Dermis microvascular lymphatic vessel endothelial cell (primary cell): Measurements from ENCODE around the gene PARD3. TPM values are rescaled to one million over a fixed set of nuclear protein-coding genes. Genes with fewer than 3 reads are reported as not detected.

Experiments
- DNase-seq, 2 donors: peaks; one replicate each; pipeline versions ENCODE4 v3.0.0 to v3.0.0-alpha.2; 2010; ENCODE audit warnings: low read depth in 2 of 2
- total RNA-seq: library from RNA; depleted of rRNA; stranded (reverse); fragments of >200 nt; gene quantifications from 2 replicates; pipeline ENCODE4 v1.2.1, GENCODE V29; 2014

Gene PARD3
- total RNA-seq, 1 donor from 2014 or later = 22.6 TPM

DNA sequence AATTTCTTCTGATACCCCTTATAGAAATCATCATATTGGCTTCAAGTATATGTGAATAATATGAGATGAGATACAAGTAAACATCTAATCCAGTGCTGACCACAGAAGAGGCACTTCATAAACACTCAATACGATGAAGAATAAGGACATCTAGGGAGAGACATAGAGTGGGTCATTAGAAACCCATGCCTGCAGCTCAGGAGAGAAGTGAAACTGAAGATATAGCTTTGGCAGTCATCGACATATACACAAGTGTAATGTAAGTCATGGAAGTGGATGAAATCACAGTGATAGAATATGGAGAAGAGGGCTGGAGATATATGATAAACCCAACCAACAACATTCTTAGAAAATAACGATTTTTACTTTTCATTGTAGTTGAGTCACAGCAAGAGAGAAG, 665.0 kb downstream of the PARD3 start:
- DNase-seq = no peak

DNA sequence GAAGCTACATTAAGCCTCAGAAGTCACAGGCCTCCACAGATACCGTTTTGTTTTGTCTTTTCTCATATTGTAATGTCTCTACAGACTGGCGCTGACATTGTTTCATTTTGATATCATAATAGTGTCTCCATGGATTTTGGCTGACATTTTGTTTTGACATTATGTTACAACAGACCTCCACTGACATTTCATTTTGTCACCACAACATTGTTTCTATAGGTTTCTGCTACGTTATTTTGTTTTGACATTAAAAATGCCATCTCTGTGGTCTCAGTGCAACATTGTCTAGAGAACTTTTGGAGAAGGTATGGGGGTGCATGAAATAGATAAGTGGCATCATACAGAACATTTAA, 666.8 kb downstream of the PARD3 start:
- no peak for DNase-seq

DNA sequence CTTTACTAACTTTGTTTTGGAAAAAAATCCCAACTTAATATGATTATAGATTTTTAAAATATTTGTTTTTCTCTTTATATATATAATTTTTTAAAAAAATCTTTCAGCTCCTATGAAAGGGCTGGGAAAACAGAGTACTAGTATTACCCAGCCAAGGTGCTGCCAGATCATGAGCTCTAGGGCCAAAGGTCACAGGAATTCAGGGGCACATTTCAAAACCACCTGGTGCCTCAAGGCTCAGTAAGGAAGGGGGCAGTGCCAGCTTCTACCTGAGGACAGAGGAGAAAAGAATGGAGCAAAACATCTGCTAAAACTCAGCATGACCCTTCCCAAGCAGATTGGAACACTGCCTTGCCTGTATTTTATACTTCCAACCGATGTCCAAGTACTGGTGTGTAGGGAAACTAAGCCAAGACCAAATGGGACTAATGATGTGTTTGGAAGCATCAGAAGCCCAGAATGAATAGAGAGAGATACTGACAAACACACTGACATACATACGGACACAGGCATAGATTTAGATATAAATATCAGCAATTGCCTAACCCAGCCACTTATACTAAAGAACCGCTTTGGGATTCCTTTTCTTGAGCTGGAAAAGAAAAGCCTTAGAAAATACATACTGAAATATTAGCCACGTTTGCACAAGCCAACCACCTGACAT, 667.3 kb downstream of the PARD3 start:
- DNase-seq = no peak

DNA sequence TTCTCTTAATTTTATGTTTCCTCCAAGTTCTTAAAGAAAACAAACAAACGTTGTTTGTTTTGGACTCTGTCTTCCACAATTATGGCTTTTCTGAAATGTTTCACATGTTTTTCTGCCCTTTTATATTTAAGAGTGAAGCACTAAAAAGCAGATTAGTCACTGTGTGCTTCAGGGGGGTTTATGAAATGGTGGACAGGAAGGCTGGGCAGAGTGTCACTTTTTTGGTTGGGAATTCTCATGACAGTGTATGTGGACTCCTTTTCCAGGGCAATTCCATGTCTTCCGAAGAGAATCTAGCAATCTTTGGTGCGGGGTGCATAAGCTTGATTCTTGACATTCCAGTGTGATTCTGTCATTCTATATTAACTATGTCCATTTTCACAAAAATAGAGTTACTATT, 669.4 kb downstream of the PARD3 start:
- peak in 1 of 2 donors; percentile 71 for DNase-seq

DNA sequence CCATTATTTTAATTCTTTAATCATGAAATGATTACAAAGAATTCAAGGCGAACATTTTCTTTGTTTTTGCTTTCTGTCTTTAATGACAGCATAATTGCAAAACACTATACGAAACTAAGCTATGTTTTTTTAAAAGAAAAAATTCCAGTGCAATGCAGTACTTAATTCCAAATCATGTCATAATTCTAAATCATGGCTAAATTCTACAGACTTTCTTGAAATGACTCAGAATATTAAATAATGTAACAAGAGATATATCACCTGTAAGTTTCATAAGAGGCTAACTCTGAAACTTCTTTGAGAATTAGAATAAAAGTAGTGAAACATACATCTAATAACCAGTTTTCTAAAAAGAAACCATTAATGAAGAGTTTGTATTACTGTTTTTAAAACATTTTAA, 671.6 kb downstream of the PARD3 start:
- no peak for DNase-seq

DNA sequence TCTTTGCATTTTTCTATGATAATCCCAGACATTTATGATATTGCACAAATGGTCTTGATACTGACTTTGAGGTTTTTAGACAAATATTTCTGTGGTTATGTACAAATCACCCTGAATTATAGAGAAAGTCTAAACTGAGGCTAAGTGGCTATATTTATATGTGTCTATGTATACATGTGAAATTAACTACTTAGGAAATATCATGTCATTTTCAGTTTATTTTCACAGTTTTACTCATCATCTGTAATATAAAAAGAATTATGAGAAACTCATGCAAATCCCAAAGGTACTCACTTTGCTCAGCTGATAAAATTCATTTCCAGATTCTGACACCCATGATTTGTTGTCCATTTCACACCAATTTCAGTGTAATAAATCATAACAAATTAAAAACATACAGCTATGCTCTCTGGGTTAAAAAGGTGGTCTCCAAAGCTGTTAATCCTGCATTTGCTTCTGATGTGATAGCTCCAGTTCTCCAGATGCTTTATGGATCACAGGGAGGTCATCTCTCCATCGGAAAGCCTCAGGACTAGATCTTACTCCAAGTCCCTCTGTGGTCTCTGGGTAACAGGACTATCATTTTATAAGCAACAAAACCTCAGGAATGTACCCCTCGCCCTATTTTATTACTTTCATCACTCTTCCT, 673.9 kb downstream of the PARD3 start:
- DNase-seq = no peak

DNA sequence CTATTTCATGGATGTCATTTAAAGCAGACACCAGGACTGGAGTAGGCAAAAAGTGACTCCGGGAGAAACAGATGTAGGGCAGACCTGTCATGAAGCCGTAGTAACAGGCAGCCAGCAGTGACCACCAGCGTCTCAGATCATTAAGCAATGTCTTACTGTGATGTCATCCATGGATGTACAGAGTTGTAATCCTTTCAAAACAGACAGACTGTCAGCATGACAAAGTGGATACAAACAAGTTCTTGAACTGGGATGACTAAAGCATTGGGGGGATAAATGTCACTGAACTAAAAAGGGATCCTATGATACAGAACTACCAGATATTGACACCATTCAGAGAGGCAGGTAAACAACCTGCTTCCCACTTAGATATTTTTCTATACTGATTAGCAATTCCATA, 675.5 kb downstream of the PARD3 start:
- no peak for DNase-seq

DNA sequence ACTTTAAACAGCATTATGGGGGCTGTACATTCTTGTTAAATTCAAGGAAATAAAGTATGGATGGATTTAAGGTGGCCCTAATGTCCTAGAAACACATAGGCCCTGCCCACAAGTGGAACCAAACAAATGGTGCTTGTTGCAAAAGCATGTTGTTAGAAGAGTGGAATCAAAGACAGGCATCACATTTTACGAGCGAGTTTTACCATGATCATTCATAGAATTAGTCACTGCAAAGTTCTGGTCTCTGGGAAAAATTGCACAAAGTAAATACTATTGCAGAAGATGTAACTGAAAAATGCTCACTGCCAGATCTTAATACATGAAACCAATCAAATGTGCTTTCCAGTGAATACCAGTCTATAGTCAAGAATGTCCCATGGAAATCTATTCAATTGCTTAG, 677.1 kb downstream of the PARD3 start:
- DNase-seq = no peak

DNA sequence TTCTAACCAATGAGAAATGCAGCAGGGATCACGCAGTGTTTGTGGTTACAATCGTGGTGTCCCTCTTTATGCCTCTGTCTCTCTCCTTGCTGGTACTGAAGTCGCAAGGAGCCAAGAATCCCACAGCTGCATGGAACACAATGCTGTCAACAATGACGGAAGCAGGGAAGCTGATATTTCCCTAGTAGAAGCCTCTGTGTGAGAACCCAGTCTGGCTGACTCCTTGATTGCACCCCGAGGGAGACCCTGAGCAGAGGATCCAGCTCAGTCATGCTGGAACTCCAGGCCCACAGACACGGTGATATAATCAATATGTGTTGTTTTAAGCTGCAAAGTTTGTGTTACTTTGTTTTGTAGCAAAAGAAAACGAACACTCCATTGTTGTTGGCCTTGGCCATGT, 677.9 kb downstream of the PARD3 start:
- DNase-seq = no peak

DNA sequence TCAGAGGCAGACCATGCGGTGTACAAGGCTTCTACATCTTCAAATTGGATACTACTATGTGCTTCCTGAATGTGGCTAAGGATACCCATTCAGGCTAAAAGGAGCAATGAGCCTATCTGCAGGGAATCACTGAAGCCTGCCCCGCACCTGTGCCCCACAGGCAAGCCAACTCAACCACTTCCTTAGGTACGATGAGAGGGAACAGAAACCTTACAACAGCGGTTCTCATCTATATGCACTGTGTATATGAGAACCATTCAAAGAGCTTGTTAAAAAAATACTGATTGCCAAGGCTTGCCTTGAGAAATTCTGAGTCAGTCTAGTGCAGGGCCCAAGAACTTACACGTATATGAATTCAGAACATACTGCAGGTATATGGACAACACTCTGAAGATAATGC, 679.6 kb downstream of the PARD3 start:
- no peak for DNase-seq

DNA sequence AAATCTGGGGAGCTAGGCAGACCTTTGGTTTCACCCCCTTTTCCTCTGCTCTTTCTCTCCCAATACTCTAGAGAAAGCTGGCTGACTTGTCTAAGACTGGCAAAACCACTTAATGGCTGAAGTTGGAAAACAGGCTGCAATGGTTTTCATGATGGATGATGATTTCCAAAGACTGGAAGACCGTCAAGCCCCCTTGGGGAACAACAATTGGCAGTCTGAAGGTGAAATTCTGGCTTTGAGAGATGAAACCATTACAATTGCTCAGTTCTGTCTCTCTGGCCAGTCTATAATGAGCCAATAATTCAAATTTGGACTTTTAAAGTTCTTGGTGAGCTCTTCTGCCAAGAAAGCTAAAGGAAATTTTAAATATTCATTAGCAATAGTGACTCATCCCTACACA, 680.5 kb downstream of the PARD3 start:
- no peak for DNase-seq

DNA sequence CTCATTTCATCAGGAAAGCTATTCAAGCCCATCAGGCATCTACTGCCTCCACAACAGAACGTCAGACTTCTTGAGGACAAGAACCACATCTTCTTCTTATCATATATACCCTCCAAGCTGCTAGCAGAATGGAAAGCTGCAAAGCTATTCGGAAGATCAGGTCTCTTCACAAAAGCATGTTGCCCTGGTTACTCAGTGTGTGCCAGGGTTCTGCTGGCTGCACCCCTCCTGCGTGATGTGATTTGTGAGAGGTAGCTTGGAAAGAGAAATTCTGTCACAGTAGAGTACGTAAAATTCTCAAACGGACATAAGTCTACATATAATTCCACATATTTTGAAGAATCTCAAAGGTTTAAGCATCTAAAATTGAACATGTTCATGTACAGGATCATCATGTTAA, 681.7 kb downstream of the PARD3 start:
- DNase-seq = no peak

DNA sequence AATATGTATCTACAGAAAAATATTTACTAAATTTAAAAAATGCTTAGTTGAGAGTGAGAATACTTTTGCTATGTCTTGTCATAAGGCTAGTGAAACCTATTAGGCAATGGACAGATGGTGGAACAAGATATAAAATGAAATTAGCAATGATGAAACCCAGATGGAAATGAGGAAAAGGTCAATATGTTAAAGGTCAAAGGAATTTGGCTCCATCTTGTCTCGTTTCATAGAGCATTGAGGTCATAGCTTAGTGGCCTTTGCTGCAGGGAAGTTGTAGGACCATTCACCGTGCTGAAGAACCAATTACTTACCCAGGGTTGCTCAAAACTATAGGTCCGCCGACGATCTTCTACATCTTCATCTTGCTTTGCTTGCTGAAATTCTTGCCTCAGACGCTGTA, 683.9 kb downstream of the PARD3 start:
- no peak for DNase-seq

DNA sequence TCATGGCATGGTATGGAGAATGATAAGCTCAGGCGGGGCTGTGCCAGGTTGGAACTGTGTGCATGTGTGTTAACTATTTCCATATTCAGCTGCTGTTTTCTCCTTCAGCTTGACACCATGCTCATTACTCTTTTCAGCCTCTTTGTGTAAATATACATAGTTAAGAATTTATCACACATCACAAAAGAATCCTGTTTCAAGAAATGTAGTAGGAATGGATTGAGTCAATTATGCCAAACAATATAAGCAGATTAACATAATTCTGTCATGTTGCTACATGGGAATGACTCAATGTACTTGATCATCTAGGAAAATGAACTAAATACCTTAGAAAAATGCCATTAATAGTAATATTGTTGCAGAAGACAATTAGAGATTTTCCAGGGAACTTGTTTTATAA, 687.4 kb downstream of the PARD3 start:
- no peak for DNase-seq

DNA sequence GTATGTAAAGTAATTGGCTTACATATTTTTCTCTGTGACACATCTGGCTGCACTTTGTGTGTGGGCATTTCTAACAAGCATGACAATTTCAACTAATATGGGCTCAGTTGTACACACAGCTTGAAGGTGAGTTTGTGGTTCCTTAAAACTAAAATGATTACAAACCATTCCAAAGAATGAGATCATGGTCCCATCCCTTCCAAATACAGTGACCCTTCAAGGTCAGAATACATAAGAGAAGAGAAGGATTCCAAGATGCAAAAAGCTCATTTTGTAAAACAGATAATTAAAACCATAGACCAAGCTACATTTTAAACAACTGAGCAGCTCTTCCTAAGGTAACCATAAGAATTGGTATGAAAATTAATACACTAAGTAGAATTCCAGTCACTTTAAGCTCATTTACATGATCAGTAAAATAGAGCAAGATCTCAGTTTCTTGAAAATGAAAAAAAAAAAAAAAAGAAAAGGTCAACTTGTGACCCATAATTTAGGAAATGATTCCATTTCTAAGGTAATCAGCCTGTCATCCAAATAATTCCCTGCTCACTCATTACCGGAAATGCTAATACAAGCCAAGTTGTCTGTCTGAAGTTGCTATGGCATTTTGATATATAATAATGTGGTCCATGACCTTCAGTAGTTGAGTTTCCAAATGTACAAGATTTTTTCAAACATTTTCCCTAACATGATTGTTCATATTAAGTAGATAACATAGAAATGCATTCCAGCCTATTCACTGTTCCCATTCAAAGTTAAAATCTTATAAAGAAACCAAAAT, 688.5 kb downstream of the PARD3 start:
- no peak for DNase-seq

DNA sequence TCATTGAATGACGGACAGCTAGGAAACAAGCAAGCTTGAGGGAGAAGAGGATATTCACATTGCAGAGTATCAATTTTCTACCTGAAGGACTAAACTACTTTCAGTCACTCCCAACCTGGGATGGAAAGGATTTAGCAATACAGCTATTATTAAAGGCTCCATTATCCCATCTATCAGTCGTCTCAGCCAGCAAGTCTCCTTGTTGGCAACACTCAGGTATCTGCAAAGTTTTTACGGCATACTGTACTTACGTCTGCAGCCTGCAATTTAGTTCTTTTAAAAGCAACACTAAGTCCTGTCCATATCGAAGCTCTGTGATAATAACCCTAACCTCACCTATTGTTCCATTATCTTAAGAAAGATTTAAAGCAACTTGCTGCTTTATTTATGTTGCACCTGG, 689.4 kb downstream of the PARD3 start:
- DNase-seq = no peak

DNA sequence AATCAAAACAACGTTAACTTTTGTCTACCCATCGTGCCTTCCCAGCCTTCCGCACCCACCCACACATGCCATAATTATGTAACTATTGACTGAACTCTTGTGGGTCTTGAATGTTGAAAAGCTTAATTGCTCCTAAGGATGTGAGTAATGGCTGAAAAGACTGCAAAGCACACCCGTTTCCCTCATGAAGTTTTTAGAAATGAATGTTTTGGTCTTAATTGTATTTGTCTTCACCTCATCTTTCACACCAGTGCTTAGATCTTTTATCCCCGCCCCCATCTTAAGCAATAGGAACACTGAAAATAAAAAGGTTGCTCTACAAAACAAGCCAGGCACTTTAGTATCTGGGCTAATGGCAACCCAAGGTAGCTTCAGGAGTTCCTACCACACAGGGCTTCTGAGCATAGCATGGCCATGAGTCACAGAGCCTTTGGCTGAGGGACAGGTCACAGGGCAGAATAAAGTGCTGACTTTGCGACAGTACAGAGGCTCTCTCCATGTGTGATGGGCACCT, 690.5 kb downstream of the PARD3 start:
- peak; percentile 51 to 59 for DNase-seq

DNA sequence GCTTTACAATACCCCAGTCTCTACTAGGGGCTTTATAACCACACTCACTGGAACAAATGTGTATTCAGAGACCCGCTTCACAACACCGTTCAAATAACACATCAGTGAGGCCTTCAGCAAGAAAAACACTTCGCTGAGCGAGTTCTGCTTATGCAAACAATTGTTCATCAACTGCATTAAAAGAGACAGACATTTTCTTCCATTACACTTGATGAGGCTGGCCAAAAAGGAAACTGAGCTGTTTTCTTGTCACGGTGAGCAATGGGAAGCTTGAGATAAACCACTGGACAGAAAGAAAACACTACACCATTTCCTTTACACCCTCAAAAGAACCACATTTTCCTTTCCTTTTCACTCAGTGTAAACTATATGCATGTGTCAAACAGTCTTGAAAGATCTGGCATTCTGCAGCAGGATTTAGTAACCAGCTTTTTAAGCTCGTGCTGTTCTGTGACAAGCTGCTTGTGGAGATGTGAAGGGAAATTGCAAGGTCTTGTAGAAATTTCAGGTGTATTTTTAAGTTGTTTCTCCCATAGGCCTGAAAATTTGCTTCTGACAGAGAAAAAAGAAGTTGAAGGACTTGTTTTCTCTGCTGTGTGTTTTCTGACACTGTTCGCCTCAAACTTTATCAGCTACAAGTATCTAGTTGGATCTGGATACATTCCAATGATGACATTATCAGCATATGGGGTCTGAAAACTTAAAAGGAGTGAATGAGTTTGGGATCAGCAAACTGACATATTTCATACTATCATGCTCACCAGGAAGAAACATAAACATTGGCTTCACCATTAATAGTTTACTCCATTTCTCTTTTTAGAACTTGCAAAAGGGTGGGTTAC, 693.1 kb downstream of the PARD3 start:
- DNase-seq = peak in 1 of 2 donors; percentile 93

DNA sequence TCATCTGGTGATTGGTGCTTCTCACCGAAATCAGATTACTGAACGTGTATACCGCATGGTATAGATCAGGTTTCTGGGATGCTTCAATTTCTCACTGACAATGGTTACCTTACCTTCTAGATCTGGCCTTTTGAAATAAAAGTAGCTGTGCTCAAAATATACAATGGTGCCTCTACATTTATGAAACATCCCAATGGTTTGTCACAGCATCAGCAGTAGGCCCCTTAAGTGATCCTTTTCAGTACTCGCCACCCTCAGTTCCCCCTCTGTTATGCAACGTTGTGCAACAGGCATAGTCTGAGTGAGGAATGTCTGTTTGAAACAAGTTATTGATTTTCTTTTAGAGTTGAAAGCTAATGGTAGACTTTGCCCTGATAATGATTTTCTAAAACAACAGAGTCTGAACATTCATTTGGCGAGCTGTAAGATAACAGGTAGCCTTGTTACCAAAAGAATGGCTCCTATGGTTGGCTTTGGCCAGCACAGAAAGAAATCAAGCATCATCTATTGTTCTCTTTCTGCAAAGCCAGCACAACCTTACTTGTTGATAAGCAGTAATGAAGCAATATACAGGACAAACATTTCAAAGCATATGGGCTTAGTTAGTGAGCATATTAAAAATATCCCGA, 693.9 kb downstream of the PARD3 start:
- no peak for DNase-seq

DNA sequence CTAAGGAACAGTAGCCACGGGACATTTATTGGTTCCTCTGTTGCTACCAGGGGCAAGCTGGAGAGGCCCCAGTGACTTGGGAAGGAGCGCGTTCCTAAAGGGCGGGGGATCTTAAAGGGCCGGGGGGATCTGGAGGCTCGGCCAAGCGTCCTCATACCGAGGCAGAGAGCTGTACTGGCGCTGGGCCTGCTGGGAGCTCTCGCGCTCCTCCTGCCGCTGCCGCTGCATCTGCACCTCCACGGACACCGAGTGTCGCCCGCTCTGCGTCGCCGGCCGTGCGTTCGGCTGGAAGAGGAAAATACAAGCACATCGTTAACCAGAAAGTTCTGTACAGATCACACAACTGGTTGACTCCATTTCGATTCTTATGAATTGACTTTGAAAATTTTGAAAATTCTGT, 695.6 kb downstream of the PARD3 start:
- no peak for DNase-seq

DNA sequence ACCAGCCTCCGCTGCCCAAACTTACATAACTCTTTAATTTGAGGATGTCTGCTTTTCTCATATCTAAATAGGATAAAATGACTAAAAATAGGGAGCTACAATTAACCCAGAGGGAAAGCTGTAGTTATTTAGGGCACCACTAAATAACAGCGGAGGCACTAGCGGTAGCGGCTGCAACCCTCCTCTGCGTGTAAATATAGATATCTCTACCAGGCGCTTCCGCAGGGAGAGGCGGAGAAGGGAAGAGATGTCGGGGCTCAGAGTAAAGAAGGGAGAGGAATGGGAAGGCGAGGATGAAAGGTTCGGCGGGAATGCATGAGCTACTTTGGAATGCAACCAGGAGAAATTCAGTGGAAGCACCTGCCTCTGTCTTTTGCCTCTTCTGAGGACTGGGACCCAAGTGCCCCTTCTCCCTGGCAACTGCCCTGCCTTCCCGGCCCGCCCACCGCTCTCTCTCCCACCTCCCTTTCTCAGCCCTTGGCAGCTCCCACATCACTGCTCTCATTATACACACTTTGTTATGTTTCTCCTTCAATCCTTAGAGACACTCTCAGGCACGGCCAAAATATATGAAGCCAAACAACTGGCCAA, 698.3 kb downstream of the PARD3 start:
- no peak for DNase-seq
